ENCODE data around the gene ELP5. TPM values are rescaled to one million over a fixed set of nuclear protein-coding genes. Genes with fewer than 3 reads are reported as not detected.

The ELP5 gene
- total RNA-seq, 1 experiment from 2014 or later = 49.6 TPM

GRCh38 chr17:7282752-7283321 lies 30.8 kb downstream of the ELP5 start:
- Histone ChIP-seq H3K18ac (ENCODE audit: insufficient read length, low read depth, low read length) (no peak overlapping the region), H3K56ac (ENCODE audit: insufficient read length, low read depth, low read length) (no peak overlapping the region), H2BK12ac (ENCODE audit: insufficient read length, low read depth, low read length) (no peak overlapping the region), H3K4me1 (ENCODE audit: insufficient read depth, low read length) (peaks cover 4% of the 10 kb centered on the region; the same call in 1 of the 2 replicates), H2BK15ac (ENCODE audit: low read depth, low read length) (no peak overlapping the region), H3K79me2 (ENCODE audit: insufficient read depth, low read length) (no peaks in the 10 kb centered on the region), H3T11ph (ENCODE audit: low read length) (no peak overlapping the region), H3K23ac (ENCODE audit: insufficient read length, low read depth, low read length) (no peak overlapping the region), H3K23me2 (ENCODE audit: insufficient read length, low read depth, low read length, poor library complexity, severe bottlenecking) (peaks cover 12% of the 10 kb centered on the region), H3K4ac (ENCODE audit: low read depth, low read length) (no peak overlapping the region), H3K14ac (ENCODE audit: insufficient read depth, low read length) (no peak overlapping the region), H3K79me1 (ENCODE audit: insufficient read depth, low read depth, low read length, poor library complexity, severe bottlenecking) (no peaks in the 10 kb centered on the region), H4K91ac (ENCODE audit: insufficient read length, low read depth, low read length) (no peak overlapping the region), H3K27ac (ENCODE audit: insufficient read length, low read depth, low read length) (no peak overlapping the region), H4K8ac (replicated peaks; ENCODE audit: insufficient read length, low read depth, low read length) (no peak overlapping the region), H4K5ac (ENCODE audit: insufficient read length, low read depth, low read length) (no peak overlapping the region), H2BK5ac (ENCODE audit: insufficient read length, low read length) (no peak overlapping the region), H2BK120ac (ENCODE audit: low read depth, low read length, poor library complexity, severe bottlenecking) (no peak overlapping the region), H3K4me2 (ENCODE audit: insufficient read depth, insufficient read length, low read length) (peak overlapping the region; percentile 75), H2AFZ (ENCODE audit: low read length) (no peak overlapping the region), H3K9ac (ENCODE audit: extremely low read depth, insufficient read length, low read length) (peak overlapping the region; percentile 6), H3K9me3 (ENCODE audit: control insufficient read depth, low read depth, low read length) (no peaks in the 10 kb centered on the region), H4K20me1 (ENCODE audit: control insufficient read depth, insufficient read depth, insufficient read length) (no peaks in the 10 kb centered on the region), H2AK5ac (ENCODE audit: insufficient read length, low read length) (no peak overlapping the region), H2BK20ac (ENCODE audit: low read depth, low read length, poor library complexity, severe bottlenecking) (no peak overlapping the region), H3K27me3 (ENCODE audit: insufficient read depth, low read length) (no peaks in the 10 kb centered on the region)
- peak overlapping the region; percentile 76 to 92 for H3K4me3 Mint-ChIP-seq
- H3K4me1 Mint-ChIP-seq = peaks cover 16 to 23% of the 10 kb centered on the region in 2 experiments
- no peak for DNase-seq
- H3K36me3 Mint-ChIP-seq (ENCODE audit: insufficient read depth in 1 of 3, low read depth in 3 of 3) = peaks cover 2 to 22% (median 11%) of the 10 kb centered on the region in 3 experiments; a peak in 5 of 7 replicates
- H3K9me3 Mint-ChIP-seq = no peaks in the 10 kb centered on the region
- no peak for TF ChIP-seq CTCF (conservative IDR thresholded peaks at IDR 0.05)
- peaks cover 13% of the 10 kb centered on the region for H3K27me3 Mint-ChIP-seq (ENCODE audit: low read depth)
- no CpG with 5 or more reads among the region's 6 CpGs for WGBS (ENCODE audit: extremely low coverage, insufficient read length, low lambda C conversion rate)
- H3K27ac Mint-ChIP-seq = no peak overlapping the region
